PC-9 (cell line): ENCODE measurements around the gene AP3S2. TPM values are rescaled to one million over a fixed set of nuclear protein-coding genes. Genes with fewer than 3 reads are reported as not detected.
"Not testable (repeated sequence)": the region's sequence is repeated elsewhere in the genome, so short reads cannot be mapped to it uniquely, and the experiment has no call there.

Experiments used
- BruUV-seq: library from RNA; stranded (reverse); fragments of 400-500 nt; replicated peaks from 2 replicates; lab custom pipeline; 2021; lab: Mats Ljungman, UMichigan
- CTCF ChIA-PET: fragments of 300-600 bp; sonication (Branson Sonifier 250); formaldehyde crosslinking; loops from one replicate; lab custom pipeline; 2022; ENCODE audit warnings: antibody characterized with exemption; lab: Charles Lee
- POLR2A ChIA-PET: fragments of 300-600 bp; sonication (Branson Sonifier 250); formaldehyde crosslinking; loops from one replicate; lab custom pipeline; 2022; ENCODE audit warnings: antibody characterized with exemption; ENCODE audit not compliant: unreplicated experiment; lab: Charles Lee
- DNase-seq, 2 experiments: peaks; one replicate each; pipeline versions ENCODE4 v3.0.0 to v3.0.0-alpha.2; 2015 to 2022; ENCODE audit warnings: mixed read lengths in 1 of 2
- H2AFZ ChIP-seq: fragments of 200-600 bp; sonication (generic); 2 replicates; pipeline ENCODE4 v1.8.1; 2017; ENCODE audit warnings: antibody characterized with exemption
- H3F3A ChIP-seq: fragments of 200-600 bp; sonication (generic); 2 replicates; pipeline ENCODE4 v1.8.1; 2017; ENCODE audit warnings: antibody characterized with exemption, mild to moderate bottlenecking, low read depth; ENCODE audit not compliant: insufficient read depth
- H3K27ac ChIP-seq: fragments of 200-600 bp; sonication (generic); 2 replicates; pipeline ENCODE4 v1.6.1; 2016; ENCODE audit warnings: mixed run types
- H3K27me3 ChIP-seq: fragments of 200-600 bp; sonication (generic); 2 replicates; pipeline ENCODE4 v1.6.1; 2016; ENCODE audit warnings: low read depth, mixed run types; ENCODE audit not compliant: insufficient read depth
- H3K36me3 ChIP-seq: fragments of 200-600 bp; sonication (generic); 2 replicates; pipeline ENCODE4 v1.6.1; 2016; ENCODE audit warnings: low read depth, mixed run types
- H3K4me1 ChIP-seq: fragments of 200-600 bp; sonication (generic); replicated peaks from 2 replicates; pipeline ENCODE4 v1.6.1; 2016; ENCODE audit warnings: mixed run types; ENCODE audit not compliant: insufficient read depth
- H3K4me2 ChIP-seq: fragments of 200-600 bp; sonication (generic); 2 replicates; pipeline ENCODE4 v1.6.1; 2017; ENCODE audit warnings: mixed run types
- H3K4me3 ChIP-seq: fragments of 200-600 bp; sonication (generic); 2 replicates; pipeline ENCODE4 v1.6.1; 2016; ENCODE audit warnings: mixed run types
- H3K79me2 ChIP-seq: fragments of 200-600 bp; sonication (generic); 2 replicates; pipeline ENCODE4 v1.6.1; 2017; ENCODE audit warnings: low read depth, mixed run types
- H3K9me2 ChIP-seq: fragments of 200-600 bp; sonication (generic); 2 replicates; pipeline ENCODE4 v1.8.1; 2017; ENCODE audit warnings: mild to moderate bottlenecking; ENCODE audit not compliant: insufficient read depth
- H3K9me3 ChIP-seq: fragments of 200-600 bp; sonication (generic); 2 replicates; pipeline ENCODE4 v1.8.1; 2016; ENCODE audit warnings: low read depth; ENCODE audit not compliant: insufficient read depth
- H4K20me1 ChIP-seq: fragments of 200-600 bp; sonication (generic); 2 replicates; pipeline ENCODE4 v1.8.1; 2017; ENCODE audit not compliant: insufficient read depth
- EZH2 ChIP-seq: fragments of 200-600 bp; sonication (generic); IDR thresholded peaks from 2 replicates; pipeline ENCODE4 v1.8.0; 2017; ENCODE audit warnings: antibody characterized with exemption, low read depth
- intact Hi-C: fragments of 100-400 bp; cut with micrococcal nuclease; formaldehyde crosslinking; loops from one replicate; pipeline ENCODE4 v1.10.0; 2022; ENCODE audit not compliant: unreplicated experiment
- total RNA-seq: library from RNA; stranded (reverse); gene quantifications from 2 replicates; pipeline ENCODE4 v1.2.3, GENCODE V29; 2021
- TF ChIP-seq, protein P1 (sequence below): fragments of 200-600 bp; sonication (generic); conservative IDR thresholded peaks from 2 replicates; pipeline ENCODE4 v1.6.1; 2017; ENCODE audit warnings: mixed run types, antibody characterized with exemption, mild to moderate bottlenecking, moderate library complexity

The AP3S2 gene
- total RNA-seq, 1 experiment from 2014 or later, result 57.6 TPM

DNA sequence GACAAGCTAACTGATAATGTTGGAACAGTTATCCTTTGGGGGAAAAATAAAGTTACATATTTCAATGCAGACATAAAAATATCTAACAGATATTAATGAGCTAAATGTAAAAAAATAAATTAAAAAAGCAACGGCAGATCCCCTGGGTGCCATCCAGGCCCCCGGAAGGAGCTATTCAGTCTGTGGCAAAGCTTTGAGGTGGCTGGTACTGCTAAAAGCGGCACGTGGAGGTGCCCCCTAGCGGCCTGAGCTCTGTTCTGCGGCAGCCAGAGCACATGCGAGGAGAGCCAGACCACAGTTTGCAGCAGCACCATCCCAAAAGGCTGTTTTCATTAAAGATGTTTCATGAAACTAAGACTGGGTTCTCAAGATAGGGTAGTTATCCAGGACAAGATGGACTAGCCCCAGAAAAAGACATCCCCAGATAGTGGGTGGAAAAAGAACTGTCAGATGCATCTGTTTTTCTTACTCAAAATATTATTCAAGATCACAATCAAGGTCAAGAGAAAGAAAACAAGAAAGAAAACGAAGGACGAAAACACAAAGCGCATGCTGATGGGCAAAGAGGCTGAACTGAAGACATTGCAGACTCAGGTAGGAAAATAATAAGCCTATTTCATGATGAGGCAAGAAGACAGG lies 18.7 kb downstream of the AP3S2 start:
- BruUV-seq, result no TSS peak
- Histone ChIP-seq H4K20me1 (no peaks in the 10 kb centered on the region), H3K4me1 (no peaks in the 10 kb centered on the region), H3F3A (peaks cover 25% of the 10 kb centered on the region), H3K4me2 (no peak overlapping the region; the same call in 1 of the 2 replicates), H3K27ac (peak overlapping the region; percentile 22; the same call in 1 of the 2 replicates), H3K36me3 (peaks cover 25% of the 10 kb centered on the region; the same call in 1 of the 2 replicates), H3K4me3 (no peak overlapping the region), H3K9me3 (no peaks in the 10 kb centered on the region), H3K9me2 (no peaks in the 10 kb centered on the region), H2AFZ (no peak overlapping the region), H3K79me2 (no peaks in the 10 kb centered on the region), H3K27me3 (no peaks in the 10 kb centered on the region)
- ChIA-PET POLR2A (interaction anchor here (0.5 to 1.0 kb wide), 4 partner anchors 38 to 135 kb away, joined by 3 to 6 read pairs (median 5); no protein-coding TSS in a partner anchor), CTCF (interaction anchor here (0.6 to 2.9 kb wide), 15 partner anchors 9 to 283 kb away, joined by 3 to 45 read pairs (median 4); no protein-coding TSS in a partner anchor)
- intact Hi-C loops, result loop anchor here (1.0 to 5.0 kb wide), 3 partner anchors 63 to 135 kb away; partner anchors contain the start of gene ANPEP
- no peak for TF ChIP-seq EZH2
- TF ChIP-seq, protein P1, sequence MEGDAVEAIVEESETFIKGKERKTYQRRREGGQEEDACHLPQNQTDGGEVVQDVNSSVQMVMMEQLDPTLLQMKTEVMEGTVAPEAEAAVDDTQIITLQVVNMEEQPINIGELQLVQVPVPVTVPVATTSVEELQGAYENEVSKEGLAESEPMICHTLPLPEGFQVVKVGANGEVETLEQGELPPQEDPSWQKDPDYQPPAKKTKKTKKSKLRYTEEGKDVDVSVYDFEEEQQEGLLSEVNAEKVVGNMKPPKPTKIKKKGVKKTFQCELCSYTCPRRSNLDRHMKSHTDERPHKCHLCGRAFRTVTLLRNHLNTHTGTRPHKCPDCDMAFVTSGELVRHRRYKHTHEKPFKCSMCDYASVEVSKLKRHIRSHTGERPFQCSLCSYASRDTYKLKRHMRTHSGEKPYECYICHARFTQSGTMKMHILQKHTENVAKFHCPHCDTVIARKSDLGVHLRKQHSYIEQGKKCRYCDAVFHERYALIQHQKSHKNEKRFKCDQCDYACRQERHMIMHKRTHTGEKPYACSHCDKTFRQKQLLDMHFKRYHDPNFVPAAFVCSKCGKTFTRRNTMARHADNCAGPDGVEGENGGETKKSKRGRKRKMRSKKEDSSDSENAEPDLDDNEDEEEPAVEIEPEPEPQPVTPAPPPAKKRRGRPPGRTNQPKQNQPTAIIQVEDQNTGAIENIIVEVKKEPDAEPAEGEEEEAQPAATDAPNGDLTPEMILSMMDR, result peak; percentile 95
- DNase-seq, result peak; percentile 55 to 77

DNA sequence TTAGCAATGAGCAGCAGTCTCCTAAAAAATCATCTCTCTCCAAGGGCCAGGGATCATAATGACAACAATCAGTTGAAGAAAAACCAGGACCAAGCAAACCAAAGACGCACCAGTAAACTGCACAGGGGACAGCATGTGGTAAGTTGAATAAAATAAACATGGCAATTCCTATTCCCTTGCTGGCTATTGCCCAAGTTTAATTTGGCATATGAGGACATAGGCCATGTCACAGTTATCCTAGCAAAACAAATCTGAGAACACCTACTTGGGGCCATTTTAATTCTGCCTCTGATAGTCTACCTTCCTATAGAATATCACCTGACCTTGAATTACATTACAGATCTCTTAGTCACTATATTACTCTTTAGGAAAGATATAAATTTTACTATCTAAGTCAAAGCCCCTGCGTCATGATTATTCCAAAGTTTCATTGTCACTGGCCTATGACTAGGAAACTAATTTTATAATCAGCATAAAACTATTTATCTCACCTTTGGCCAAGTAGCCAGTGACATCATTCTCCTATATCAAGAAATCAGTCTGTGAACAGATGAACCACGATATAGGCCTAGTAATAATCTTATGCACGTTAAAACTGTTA lies 23.0 kb downstream of the AP3S2 start:
- H3K27ac ChIP-seq, result no peak overlapping the region
- no peaks in the 10 kb centered on the region for H4K20me1 ChIP-seq
- no peak overlapping the region for H3K4me3 ChIP-seq
- peaks cover 14% of the 10 kb centered on the region; the same call in 1 of the 2 replicates for H3K36me3 ChIP-seq
- no peak for TF ChIP-seq EZH2
- TF ChIP-seq, protein P1, result no peak
- ChIA-PET POLR2A (no interaction called here), CTCF (no interaction called here)
- BruUV-seq, result no TSS peak
- H3F3A ChIP-seq, result peaks cover 12% of the 10 kb centered on the region
- no peaks in the 10 kb centered on the region for H3K9me2 ChIP-seq
- H3K4me1 ChIP-seq, result no peaks in the 10 kb centered on the region
- H3K27me3 ChIP-seq, result no peaks in the 10 kb centered on the region
- intact Hi-C loops, result no loop called here
- H2AFZ ChIP-seq, result no peak overlapping the region
- H3K79me2 ChIP-seq, result no peaks in the 10 kb centered on the region
- H3K4me2 ChIP-seq, result no peak overlapping the region
- DNase-seq, result no peak
- H3K9me3 ChIP-seq, result no peaks in the 10 kb centered on the region

DNA sequence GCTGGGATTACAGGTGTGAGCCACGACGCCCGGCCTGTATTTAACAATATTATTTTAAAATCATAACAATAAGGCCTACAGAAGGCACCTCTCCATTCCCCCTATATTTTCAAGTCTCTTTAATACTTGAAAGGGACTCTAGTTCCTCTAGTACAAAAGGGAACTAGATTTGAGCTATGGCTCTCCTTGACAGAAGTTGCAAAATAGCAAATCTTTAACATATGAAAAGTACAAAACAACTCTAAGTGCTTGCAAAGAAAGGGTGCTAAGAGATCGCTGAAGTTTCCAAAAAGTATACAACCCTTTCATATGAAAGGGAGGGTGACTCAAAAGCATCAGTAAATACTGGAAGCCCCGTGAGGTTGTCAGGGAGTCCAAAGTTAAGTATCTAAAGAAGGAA lies 23.8 kb downstream of the AP3S2 start:
- H3K4me3 ChIP-seq, result no peak overlapping the region
- no TSS peak for BruUV-seq
- H4K20me1 ChIP-seq, result no peaks in the 10 kb centered on the region
- H3F3A ChIP-seq, result peaks cover 8% of the 10 kb centered on the region
- no peak overlapping the region for H2AFZ ChIP-seq
- H3K9me2 ChIP-seq, result no peaks in the 10 kb centered on the region
- H3K4me1 ChIP-seq, result no peaks in the 10 kb centered on the region
- ChIA-PET POLR2A (no interaction called here), CTCF (no interaction called here)
- H3K79me2 ChIP-seq, result no peaks in the 10 kb centered on the region
- H3K27me3 ChIP-seq, result no peaks in the 10 kb centered on the region
- H3K27ac ChIP-seq, result no peak overlapping the region
- peaks cover 14% of the 10 kb centered on the region; the same call in 1 of the 2 replicates for H3K36me3 ChIP-seq
- H3K4me2 ChIP-seq, result no peak overlapping the region
- TF ChIP-seq, protein P1, result no peak
- no peak for TF ChIP-seq EZH2
- H3K9me3 ChIP-seq, result no peaks in the 10 kb centered on the region
- DNase-seq, result no peak
- intact Hi-C loops, result no loop called here

DNA sequence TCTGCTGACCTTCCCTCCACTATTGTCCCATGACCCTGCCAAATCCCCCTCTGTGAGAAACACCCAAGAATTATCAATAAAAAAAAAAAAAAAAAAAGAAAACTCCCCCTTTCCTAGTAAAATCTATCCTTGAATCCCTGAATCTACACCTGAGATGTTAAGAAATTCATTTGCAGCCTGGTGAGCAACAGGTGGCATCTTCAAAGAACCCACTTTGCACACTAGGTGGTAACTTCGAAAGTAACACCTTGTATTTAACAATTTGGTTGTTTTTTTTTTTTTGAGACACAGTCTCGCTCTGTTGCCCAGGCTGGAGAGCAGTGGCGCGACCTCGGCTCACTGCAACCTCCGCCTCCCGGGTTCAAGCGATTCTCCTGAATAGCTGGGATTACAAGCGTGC lies 24.3 kb downstream of the AP3S2 start:
- H3K27me3 ChIP-seq, intact Hi-C loops, H3K4me2 ChIP-seq, H4K20me1 ChIP-seq, BruUV-seq, POLR2A ChIA-PET, H3K27ac ChIP-seq, DNase-seq, CTCF ChIA-PET, H3K79me2 ChIP-seq, H3K9me3 ChIP-seq, H2AFZ ChIP-seq, H3K4me1 ChIP-seq, H3K9me2 ChIP-seq, H3K4me3 ChIP-seq: not testable (repeated sequence)
- Histone ChIP-seq H3K36me3 (peaks cover 14% of the 10 kb centered on the region; the same call in 1 of the 2 replicates), H3F3A (peaks cover 11% of the 10 kb centered on the region)
